H9 (cell line): ENCODE measurements around the gene ZNF184. TPM values are rescaled to one million over a fixed set of nuclear protein-coding genes. Genes with fewer than 3 reads are reported as not detected.
A peak's percentile ranks its signal among the peaks of the same experiment; 100 is the strongest.

ENCODE experiments used
- DNase-seq: peaks from one replicate; pipeline ENCODE4 v3.0.0-alpha.2; 2017
- H2AFZ ChIP-seq: one replicate; pipeline ENCODE4 v1.6.1; 2013; ENCODE audit warnings: mild to moderate bottlenecking, low read length, control low read depth, moderate library complexity
- H2AK5ac ChIP-seq: 2 replicates; pipeline ENCODE4 v1.6.1; 2013; ENCODE audit warnings: low read length, control low read depth, mixed read lengths; ENCODE audit not compliant: insufficient read length
- H2BK120ac ChIP-seq: one replicate; pipeline ENCODE4 v1.6.1; 2013; ENCODE audit warnings: low read depth, mild to moderate bottlenecking, low read length, control low read depth, inconsistent platforms; ENCODE audit not compliant: poor library complexity, severe bottlenecking
- H2BK12ac ChIP-seq: 2 replicates; pipeline ENCODE4 v1.6.1; 2013; ENCODE audit warnings: low read length, control low read depth, mixed read lengths, low read depth; ENCODE audit not compliant: insufficient read length
- H2BK15ac ChIP-seq: 2 replicates; pipeline ENCODE4 v1.6.1; 2013; ENCODE audit warnings: low read depth, low read length, control low read depth
- H2BK20ac ChIP-seq: one replicate; pipeline ENCODE4 v1.6.1; 2013; ENCODE audit warnings: low read depth, mild to moderate bottlenecking, low read length, control low read depth, inconsistent platforms; ENCODE audit not compliant: poor library complexity, severe bottlenecking
- H2BK5ac ChIP-seq: 2 replicates; pipeline ENCODE4 v1.6.1; 2013; ENCODE audit warnings: low read length, control low read depth, mixed read lengths; ENCODE audit not compliant: insufficient read length
- H3K14ac ChIP-seq: 2 replicates; pipeline ENCODE4 v1.6.1; 2013; ENCODE audit warnings: low read length, control low read depth; ENCODE audit not compliant: insufficient read depth
- H3K18ac ChIP-seq: 2 replicates; pipeline ENCODE4 v1.6.1; 2013; ENCODE audit warnings: low read depth, mild to moderate bottlenecking, mixed read lengths, low read length, control low read depth; ENCODE audit not compliant: insufficient read length
- H3K23ac ChIP-seq: 2 replicates; pipeline ENCODE4 v1.6.1; 2013; ENCODE audit warnings: low read length, control low read depth, mixed read lengths, low read depth; ENCODE audit not compliant: insufficient read length
- H3K23me2 ChIP-seq: 2 replicates; pipeline ENCODE4 v1.6.1; 2013; ENCODE audit warnings: low read depth, mild to moderate bottlenecking, mixed read lengths, low read length, control low read depth; ENCODE audit not compliant: insufficient read length, poor library complexity, severe bottlenecking
- H3K27ac ChIP-seq: 2 replicates; pipeline ENCODE4 v1.5.1; 2013; ENCODE audit warnings: low read length, control low read depth, mixed read lengths, low read depth; ENCODE audit not compliant: insufficient read length
- H3K27me3 ChIP-seq: 2 replicates; pipeline ENCODE4 v1.6.1; 2013; ENCODE audit warnings: low read length, control low read depth, inconsistent platforms; ENCODE audit not compliant: insufficient read depth
- H3K4ac ChIP-seq: 2 replicates; pipeline ENCODE4 v1.6.1; 2013; ENCODE audit warnings: low read depth, mild to moderate bottlenecking, control low read depth, inconsistent platforms, low read length, moderate library complexity
- H3K4me1 ChIP-seq: 2 replicates; pipeline ENCODE4 v1.6.1; 2013; ENCODE audit warnings: low read length, control low read depth, inconsistent platforms; ENCODE audit not compliant: insufficient read depth
- H3K4me2 ChIP-seq: 2 replicates; pipeline ENCODE4 v1.6.1; 2013; ENCODE audit warnings: low read length, control low read depth, mixed read lengths; ENCODE audit not compliant: insufficient read length, insufficient read depth
- H3K56ac ChIP-seq: 2 replicates; pipeline ENCODE4 v1.6.1; 2013; ENCODE audit warnings: low read depth, mild to moderate bottlenecking, mixed read lengths, low read length, control low read depth; ENCODE audit not compliant: insufficient read length
- H3K79me1 ChIP-seq: 2 replicates; pipeline ENCODE4 v1.6.1; 2013; ENCODE audit warnings: low read depth, mild to moderate bottlenecking, moderate library complexity, low read length, control low read depth, inconsistent platforms; ENCODE audit not compliant: insufficient read depth, poor library complexity, severe bottlenecking
- H3K79me2 ChIP-seq: 2 replicates; pipeline ENCODE4 v1.6.1; 2013; ENCODE audit warnings: low read length, control low read depth, inconsistent platforms; ENCODE audit not compliant: insufficient read depth
- H3K9ac ChIP-seq: 2 replicates; pipeline ENCODE4 v1.6.1; 2013; ENCODE audit warnings: low read length, control low read depth, mixed read lengths; ENCODE audit not compliant: insufficient read length; ENCODE audit errors: extremely low read depth
- H3K9me3 ChIP-seq: one replicate; pipeline ENCODE4 v1.6.1; 2013; ENCODE audit warnings: low read depth, low read length, inconsistent platforms; ENCODE audit not compliant: control insufficient read depth
- H3T11ph ChIP-seq: one replicate; pipeline ENCODE4 v1.6.1; 2013; ENCODE audit warnings: mild to moderate bottlenecking, low read length, control low read depth, inconsistent platforms
- H4K20me1 ChIP-seq: one replicate; pipeline ENCODE4 v1.6.1; 2013; ENCODE audit not compliant: control insufficient read depth, insufficient read length, insufficient read depth
- H4K5ac ChIP-seq: 2 replicates; pipeline ENCODE4 v1.6.1; 2013; ENCODE audit warnings: low read depth, mild to moderate bottlenecking, mixed read lengths, low read length, control low read depth; ENCODE audit not compliant: insufficient read length
- H4K8ac ChIP-seq: replicated peaks from 2 replicates; pipeline ENCODE4 v1.6.1; 2013; ENCODE audit warnings: low read length, control low read depth, mixed read lengths, low read depth; ENCODE audit not compliant: insufficient read length
- H4K91ac ChIP-seq: 2 replicates; pipeline ENCODE4 v1.6.1; 2013; ENCODE audit warnings: low read depth, mild to moderate bottlenecking, moderate library complexity, mixed read lengths, low read length, control low read depth; ENCODE audit not compliant: insufficient read length
- H3K27ac Mint-ChIP-seq, 3 experiments: 2 replicates in 2 of 3; 3 replicates in 1 of 3; pipeline ENCODE4 v1.8.0; 2020 to 2021; ENCODE audit warnings: mixed read lengths in 3 of 3, mild to moderate bottlenecking in 1 of 3, moderate library complexity in 1 of 3
- H3K27me3 Mint-ChIP-seq: 2 replicates; pipeline ENCODE4 v1.8.0; 2021; ENCODE audit warnings: low read depth, mild to moderate bottlenecking, moderate library complexity, mixed read lengths
- H3K36me3 Mint-ChIP-seq, 3 experiments: 2 replicates in 2 of 3; 3 replicates in 1 of 3; pipeline ENCODE4 v1.8.0; 2020 to 2021; ENCODE audit warnings: low read depth in 3 of 3, mixed read lengths in 3 of 3; ENCODE audit not compliant: insufficient read depth in 1 of 3
- H3K4me1 Mint-ChIP-seq, 2 experiments: 2 replicates each; pipeline ENCODE4 v1.8.0; 2020; ENCODE audit warnings: mixed read lengths in 2 of 2
- H3K4me3 Mint-ChIP-seq, 2 experiments: 2 replicates in 1 of 2; 3 replicates in 1 of 2; pipeline ENCODE4 v1.8.0; 2020 to 2021; ENCODE audit warnings: mild to moderate bottlenecking in 2 of 2, mixed read lengths in 2 of 2, moderate library complexity in 1 of 2
- H3K9me3 Mint-ChIP-seq, 2 experiments: 2 replicates in 1 of 2; 3 replicates in 1 of 2; pipeline ENCODE4 v1.8.0; 2020; ENCODE audit warnings: mild to moderate bottlenecking in 2 of 2, mixed read lengths in 2 of 2, moderate library complexity in 1 of 2
- CTCF ChIP-seq: fragments of 200-600 bp; sonication (generic); conservative IDR thresholded peaks from 3 replicates; pipeline ENCODE4 v1.8.0; 2021; ENCODE audit warnings: antibody characterized with exemption, mild to moderate bottlenecking
- WGBS: extraction: QIAGEN DNeasy Blood & Tissue Kit; methylation state at CpG from one replicate; pipeline ENCODE4 v1.1.7; 2013; ENCODE audit warnings: missing lambda C conversion rate, low lambda C conversion rate, mixed read lengths; ENCODE audit not compliant: insufficient read length; ENCODE audit errors: extremely low coverage; 5-methylcytosine and 5-hydroxymethylcytosine counted together
- total RNA-seq: library from RNA; stranded (reverse); gene quantifications from 2 replicates; pipeline ENCODE4 v1.2.1, GENCODE V29; 2021

The ZNF184 gene
- total RNA-seq, 1 experiment from 2014 or later: 6.3 TPM

GRCh38 chr6:27472182-27472616 lies 706 bp downstream of the ZNF184 start:
- peak; percentile 55 for DNase-seq
- WGBS: no CpG with 5 or more reads among the region's 13 CpGs
- peak overlapping the region; percentile 94 for H3K4me2 ChIP-seq

More at GRCh38 chr6:27472182-27472616, 706 bp downstream of the ZNF184 start:
- peaks cover 23% of the 10 kb centered on the region in 2 experiments for H3K4me1 Mint-ChIP-seq
- Histone ChIP-seq H3K27ac (peak overlapping the region; percentile 40), H3K79me2 (no peaks in the 10 kb centered on the region), H2BK15ac (no peak overlapping the region), H4K91ac (no peak overlapping the region), H4K20me1 (no peaks in the 10 kb centered on the region), H3K4me1 (peaks cover 4% of the 10 kb centered on the region; the same call in 1 of the 2 replicates), H3K23ac (no peak overlapping the region), H2AFZ (no peak overlapping the region), H3K79me1 (no peaks in the 10 kb centered on the region), H3K4ac (no peak overlapping the region), H3K9me3 (no peaks in the 10 kb centered on the region), H3K18ac (peak overlapping the region; percentile 62), H2AK5ac (no peak overlapping the region), H4K8ac (no peak overlapping the region), H4K5ac (no peak overlapping the region), H3K27me3 (no peaks in the 10 kb centered on the region; the same call in 1 of the 2 replicates), H2BK5ac (no peak overlapping the region), H3K56ac (no peak overlapping the region), H3K9ac (peak overlapping the region; percentile 48), H2BK120ac (no peak overlapping the region), H3K23me2 (peaks cover 6% of the 10 kb centered on the region), H2BK20ac (no peak overlapping the region), H2BK12ac (no peak overlapping the region), H3K14ac (peak overlapping the region; percentile 80; the same call in 1 of the 2 replicates), H3T11ph (no peak overlapping the region)
- H3K27ac Mint-ChIP-seq: peak overlapping the region; percentile 98 to 99 (median 98)
- H3K4me3 Mint-ChIP-seq: peak overlapping the region; percentile 98 to 99
- peaks cover 7 to 26% (median 23%) of the 10 kb centered on the region in 3 experiments for H3K36me3 Mint-ChIP-seq
- peaks cover 0 to 3% of the 10 kb centered on the region in 2 experiments; a peak in 2 of 5 replicates for H3K9me3 Mint-ChIP-seq
- peaks cover 2% of the 10 kb centered on the region; the same call in 1 of the 2 replicates for H3K27me3 Mint-ChIP-seq
- TF ChIP-seq CTCF: no peak; the same call in 2 of the 3 replicates
